Sciatic nerve (tissue), 2 donors: ENCODE measurements around the gene CACNA2D3. TPM values are rescaled to one million over a fixed set of nuclear protein-coding genes. Genes with fewer than 3 reads are reported as not detected.

Experiments
- ATAC-seq: fragments of 200-7000 bp; cut with Tn5 transposase; one replicate; pipeline ENCODE4 v1.9.1; 2020; ENCODE audit warnings: mild to moderate bottlenecking, moderate library complexity
- DNase-seq: peaks from one replicate; pipeline ENCODE4 v3.0.0-alpha.2; 2020; ENCODE audit warnings: low spot score
- intact Hi-C: fragments of 100-400 bp; cut with DNase I; formaldehyde crosslinking; loops from one replicate; pipeline ENCODE4 v1.14.2; 2022
- total RNA-seq: library from RNA; stranded (reverse); fragmentation: NEBNext Ultra II Directional; extraction: Animal tissue kit (Norgen Biotek cat#: 25700); gene quantifications from one replicate; pipeline ENCODE4 v1.2.1, GENCODE V29; 2021
- donor health status: DM: no; HTN: no; CAD: no.
- donor health status: DM: no; HTN: no; CAD: no.

The CACNA2D3 gene
- total RNA-seq, 1 donor from 2014 or later = 6.9 TPM

- ATAC-seq (no peak), DNase-seq (no peak)
- intact Hi-C loops = no loop called here
Observed at GRCh38 chr3:54761637-54762036, 639.3 kb downstream of the CACNA2D3 start.

GRCh38 chr3:54764911-54765310, 642.6 kb downstream of the CACNA2D3 start:
- ATAC-seq (no peak), DNase-seq (no peak)
- intact Hi-C loops = no loop called here

GRCh38 chr3:54771050-54771449, 648.7 kb downstream of the CACNA2D3 start:
- intact Hi-C loops = no loop called here
- ATAC-seq (no peak), DNase-seq (no peak)

GRCh38 chr3:54772051-54772450, 649.7 kb downstream of the CACNA2D3 start:
- DNase-seq (no peak), ATAC-seq (no peak)
- intact Hi-C loops = no loop called here

GRCh38 chr3:54772746-54773145, 650.4 kb downstream of the CACNA2D3 start:
- DNase-seq (no peak), ATAC-seq (no peak)
- intact Hi-C loops = no loop called here

- intact Hi-C loops = no loop called here
- DNase-seq = no peak
- no peak for ATAC-seq
Observed at GRCh38 chr3:54773271-54773670, 650.9 kb downstream of the CACNA2D3 start.

GRCh38 chr3:54776601-54777000, 654.2 kb downstream of the CACNA2D3 start:
- intact Hi-C loops = no loop called here
- no peak for DNase-seq

GRCh38 chr3:54777141-54777540, 654.8 kb downstream of the CACNA2D3 start:
- ATAC-seq = no peak
- no peak for DNase-seq
- intact Hi-C loops = no loop called here

More at GRCh38 chr3:54776601-54777000, 654.2 kb downstream of the CACNA2D3 start:
- ATAC-seq = no peak

GRCh38 chr3:54780336-54780735, 658.0 kb downstream of the CACNA2D3 start:
- DNase-seq = no peak
- ATAC-seq = no peak
- intact Hi-C loops = no loop called here

GRCh38 chr3:54781728-54782127, 659.4 kb downstream of the CACNA2D3 start:
- DNase-seq (no peak), ATAC-seq (no peak)
- intact Hi-C loops = no loop called here

GRCh38 chr3:54783611-54784010, 661.3 kb downstream of the CACNA2D3 start:
- intact Hi-C loops = no loop called here
- no peak for DNase-seq

GRCh38 chr3:54784021-54784420, 661.7 kb downstream of the CACNA2D3 start:
- no peak for DNase-seq
- no peak for ATAC-seq
- intact Hi-C loops = no loop called here

More at GRCh38 chr3:54783611-54784010, 661.3 kb downstream of the CACNA2D3 start:
- ATAC-seq = no peak

GRCh38 chr3:54785976-54786375, 663.6 kb downstream of the CACNA2D3 start:
- intact Hi-C loops = no loop called here
- DNase-seq (no peak), ATAC-seq (no peak)

- intact Hi-C loops = no loop called here
- DNase-seq = no peak
- no peak for ATAC-seq
Observed at GRCh38 chr3:54790051-54790450, 667.7 kb downstream of the CACNA2D3 start.

GRCh38 chr3:54791501-54792156, 669.3 kb downstream of the CACNA2D3 start:
- no peak for ATAC-seq
- intact Hi-C loops = no loop called here
- DNase-seq = no peak

- ATAC-seq (no peak), DNase-seq (no peak)
- intact Hi-C loops = no loop called here
Observed at GRCh38 chr3:54792584-54792983, 670.2 kb downstream of the CACNA2D3 start.

GRCh38 chr3:54793171-54793570, 670.8 kb downstream of the CACNA2D3 start:
- intact Hi-C loops = no loop called here
- DNase-seq = no peak
- peak; percentile 28 for ATAC-seq

- DNase-seq (no peak), ATAC-seq (no peak)
- intact Hi-C loops = no loop called here
Observed at GRCh38 chr3:54797111-54797510, 674.8 kb downstream of the CACNA2D3 start.

- intact Hi-C loops = no loop called here
- DNase-seq = no peak
- no peak for ATAC-seq
Observed at GRCh38 chr3:54800478-54800877, 678.1 kb downstream of the CACNA2D3 start.

- intact Hi-C loops = no loop called here
- no peak for DNase-seq
- ATAC-seq = no peak
Observed at GRCh38 chr3:54801977-54802376, 679.6 kb downstream of the CACNA2D3 start.

GRCh38 chr3:54810401-54810800, 688.0 kb downstream of the CACNA2D3 start:
- DNase-seq (no peak), ATAC-seq (no peak)
- intact Hi-C loops = no loop called here
